B cell (primary cell): ENCODE results near the gene CHRM1. TPM values are rescaled to one million over a fixed set of nuclear protein-coding genes. Genes with fewer than 3 reads are reported as not detected.

ENCODE experiments used
- ATAC-seq: fragments of 200-7000 bp; cut with Tn5 transposase; one replicate; pipeline ENCODE4 v1.10.0; 2021; ENCODE audit warnings: low read depth, mild to moderate bottlenecking, moderate number of reproducible peaks, moderate library complexity
- CTCF ChIA-PET: fragments of 350-600 bp; sonication (Branson Sonifier 250); formaldehyde crosslinking; loops from one replicate; lab custom pipeline; 2021; ENCODE audit warnings: antibody characterized with exemption, inconsistent platforms; lab: Charles Lee
- POLR2A ChIA-PET: fragments of 350-600 bp; sonication (Branson Sonifier 250); formaldehyde crosslinking; loops from one replicate; lab custom pipeline; 2021; ENCODE audit warnings: antibody characterized with exemption; lab: Charles Lee
- DNase-seq: peaks from one replicate; pipeline ENCODE4 v3.0.0; 2013
- H2AFZ ChIP-seq: 2 replicates; pipeline ENCODE4 v1.6.1; 2012; ENCODE audit warnings: mild to moderate bottlenecking, low read depth, low read length; ENCODE audit not compliant: insufficient read depth, poor library complexity, severe bottlenecking
- H3K27ac ChIP-seq, 2 donors: 1 replicate in 1 of 2; 2 replicates in 1 of 2; pipeline ENCODE4 v1.5.1; 2012 to 2013; ENCODE audit warnings: low read length in 2 of 2, mild to moderate bottlenecking in 2 of 2, moderate library complexity in 1 of 2
- H3K27me3 ChIP-seq, 4 experiments: fragments of 200-600 bp in 1 of 4; sonication (generic) in 1 of 4; replicated peaks in 1 of 4; 1 replicate in 2 of 4; 2 replicates in 2 of 4; pipeline versions ENCODE4 v1.6.1 to v1.7.0; 2013 to 2016; ENCODE audit warnings: low read length in 3 of 4, mild to moderate bottlenecking in 2 of 4, mixed read lengths in 1 of 4, moderate library complexity in 1 of 4; ENCODE audit not compliant: insufficient read depth in 4 of 4, control insufficient read depth in 3 of 4; ENCODE audit errors: control extremely low read depth in 1 of 4
- H3K36me3 ChIP-seq, 2 experiments: replicated peaks in 1 of 2; 1 replicate in 1 of 2; 2 replicates in 1 of 2; pipeline versions ENCODE4 v1.6.1 to v1.7.1; 2013; ENCODE audit warnings: low read length in 1 of 2; ENCODE audit not compliant: insufficient read depth in 2 of 2, control insufficient read depth in 1 of 2; ENCODE audit errors: control extremely low read depth in 1 of 2, extremely low read depth in 1 of 2
- H3K4me1 ChIP-seq, 2 donors: fragments of 200-600 bp in 1 of 2; sonication (generic) in 1 of 2; 1 replicate in 1 of 2; 2 replicates in 1 of 2; pipeline versions ENCODE4 v1.5.1 to v1.6.1; 2013 to 2017; ENCODE audit warnings: low read length in 2 of 2; ENCODE audit not compliant: control insufficient read depth in 2 of 2, insufficient read depth in 2 of 2
- H3K4me2 ChIP-seq: replicated peaks from 2 replicates; pipeline ENCODE3; 2012; ENCODE audit warnings: mild to moderate bottlenecking, low read depth, low read length; ENCODE audit not compliant: poor library complexity, severe bottlenecking
- H3K4me3 ChIP-seq, 5 experiments: fragments of 200-600 bp in 1 of 5; sonication (generic) in 1 of 5; 1 replicate in 3 of 5; 2 replicates in 2 of 5; pipeline versions ENCODE4 v1.5.1 to v1.7.0; 2011 to 2016; ENCODE audit warnings: low read length in 4 of 5, mild to moderate bottlenecking in 4 of 5, low read depth in 2 of 5, control low read depth in 1 of 5, moderate library complexity in 1 of 5; ENCODE audit not compliant: insufficient read depth in 1 of 5; ENCODE audit errors: control extremely low read depth in 1 of 5, extremely low read depth in 1 of 5
- H3K79me2 ChIP-seq: fragments of 200-600 bp; sonication (generic); one replicate; pipeline ENCODE4 v1.6.0; 2016; ENCODE audit warnings: low read length; ENCODE audit not compliant: control insufficient read depth, insufficient read depth
- H3K9ac ChIP-seq: fragments of 200-600 bp; sonication (generic); 2 replicates; pipeline ENCODE4 v1.6.1; 2017; ENCODE audit warnings: mild to moderate bottlenecking, low read length, moderate library complexity
- H3K9me3 ChIP-seq, 3 donors: one replicate each; pipeline versions ENCODE4 v1.6.1 to v1.7.1; 2013; ENCODE audit warnings: low read length in 2 of 3; ENCODE audit not compliant: control insufficient read depth in 2 of 3, insufficient read depth in 1 of 3; ENCODE audit errors: control extremely low read depth in 1 of 3
- H4K20me1 ChIP-seq: 2 replicates; pipeline ENCODE4 v1.6.0; 2012; ENCODE audit warnings: mild to moderate bottlenecking, low read length; ENCODE audit not compliant: insufficient read depth, control insufficient read depth, poor library complexity, severe bottlenecking
- H3K27ac Mint-ChIP-seq: one replicate; pipeline ENCODE4 v1.8.0; 2021; ENCODE audit warnings: mixed read lengths
- H3K27me3 Mint-ChIP-seq: one replicate; pipeline ENCODE4 v1.8.0; 2021; ENCODE audit warnings: mixed read lengths
- H3K4me1 Mint-ChIP-seq: one replicate; pipeline ENCODE4 v1.8.0; 2021; ENCODE audit warnings: mixed read lengths
- H3K4me3 Mint-ChIP-seq: one replicate; pipeline ENCODE4 v1.8.0; 2021; ENCODE audit warnings: mixed read lengths
- H3K9me3 Mint-ChIP-seq: one replicate; pipeline ENCODE4 v1.8.0; 2022; ENCODE audit warnings: mixed read lengths; ENCODE audit not compliant: insufficient read depth
- EZH2 ChIP-seq: IDR thresholded peaks from 2 replicates; pipeline ENCODE4 v1.6.1; 2012; ENCODE audit warnings: borderline replicate concordance, low read depth, mild to moderate bottlenecking, moderate library complexity, low read length; ENCODE audit not compliant: insufficient read depth, poor library complexity, severe bottlenecking
- WGBS: methylation state at CpG from one replicate; pipeline ENCODE4 v1.1.5; 2013; ENCODE audit warnings: missing lambda C conversion rate; ENCODE audit not compliant: insufficient coverage; 5-methylcytosine and 5-hydroxymethylcytosine counted together
- intact Hi-C: fragments of 100-400 bp; cut with micrococcal nuclease; formaldehyde crosslinking; loops from one replicate; pipeline ENCODE4 v1.10.0; 2022
- polyA minus RNA-seq: library from RNA; depleted of rRNA, polyadenylated mRNA; stranded (reverse); fragments of >200 nt; gene quantifications from 2 replicates; pipeline ENCODE4 v1.2.3, GENCODE V29; 2012
- polyA plus RNA-seq: library from polyadenylated mRNA; depleted of rRNA; stranded (reverse); fragments of >200 nt; gene quantifications from 2 replicates; pipeline ENCODE4 v1.2.3, GENCODE V29; 2012
- total RNA-seq, 2 donors: library from RNA; stranded (reverse); fragments of 120-200 nt in 1 of 2; gene quantifications; 1 replicate in 1 of 2; 2 replicates in 1 of 2; pipeline versions ENCODE4 v1.2.3 to v1.2.4, GENCODE V29; 2013 to 2022
- TF ChIP-seq, protein P1 (sequence below): fragments of 200-600 bp; IDR thresholded peaks from one replicate; pipeline ENCODE4 v1.8.0; 2022; ENCODE audit warnings: antibody characterized with exemption, mild to moderate bottlenecking

CHRM1 gene, protein sequence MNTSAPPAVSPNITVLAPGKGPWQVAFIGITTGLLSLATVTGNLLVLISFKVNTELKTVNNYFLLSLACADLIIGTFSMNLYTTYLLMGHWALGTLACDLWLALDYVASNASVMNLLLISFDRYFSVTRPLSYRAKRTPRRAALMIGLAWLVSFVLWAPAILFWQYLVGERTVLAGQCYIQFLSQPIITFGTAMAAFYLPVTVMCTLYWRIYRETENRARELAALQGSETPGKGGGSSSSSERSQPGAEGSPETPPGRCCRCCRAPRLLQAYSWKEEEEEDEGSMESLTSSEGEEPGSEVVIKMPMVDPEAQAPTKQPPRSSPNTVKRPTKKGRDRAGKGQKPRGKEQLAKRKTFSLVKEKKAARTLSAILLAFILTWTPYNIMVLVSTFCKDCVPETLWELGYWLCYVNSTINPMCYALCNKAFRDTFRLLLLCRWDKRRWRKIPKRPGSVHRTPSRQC
- total RNA-seq (not detected in 2 replicates), polyA plus RNA-seq (not detected in 2 replicates), polyA minus RNA-seq (not detected in 2 replicates)
- not detected for total RNA-seq (2013)

DNA sequence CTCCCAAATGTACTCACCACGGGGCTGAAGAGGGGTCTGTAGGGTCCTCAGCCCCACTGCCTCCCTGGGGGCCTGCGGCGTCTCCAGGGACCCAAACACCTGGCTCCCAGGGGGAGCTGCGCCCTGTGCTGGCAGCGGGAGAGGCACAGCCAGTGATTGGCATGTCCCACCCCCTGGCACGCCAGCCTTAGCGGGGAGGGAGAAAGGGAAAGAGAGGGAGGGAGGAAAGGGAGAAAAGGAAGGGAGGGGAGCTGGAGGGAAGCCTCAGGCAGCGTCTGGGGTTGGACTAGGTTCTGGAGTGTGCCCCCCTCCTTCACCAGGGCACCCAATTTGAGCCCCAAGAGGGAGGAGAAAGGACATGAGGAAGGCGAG, at the start of gene CHRM1:
CHRM1 (minus strand) TSS at position 163 of the 372 bp plus-strand sequence. CDS start 10,263 bp downstream, outside the sequence.
- H2AFZ ChIP-seq: no peak within 1 kb of the TSS
- H3K4me1 Mint-ChIP-seq: peaks cover 26% of the 10 kb centered on the region
- H3K27ac ChIP-seq: no peak within 1 kb of the TSS
- H3K9me3 Mint-ChIP-seq: no peaks in the 10 kb centered on the region
- H3K4me3 Mint-ChIP-seq: no peak within 1 kb of the TSS
- 43% methylated on average over 6 of the region's 9 CpGs for WGBS
- ChIA-PET CTCF (interaction anchor here (1.5 kb wide), 1 partner anchor 14 kb away, joined by 3 read pairs; no protein-coding TSS in a partner anchor), POLR2A (no interaction called here)
- peaks cover 0 to 19% (median 0%) of the 10 kb centered on the region in 3 donors for H3K9me3 ChIP-seq
- H3K27me3 ChIP-seq: peaks cover 0 to 47% (median 22%) of the 10 kb centered on the region in 4 experiments
- no peak within 1 kb of the TSS for H3K4me3 ChIP-seq
- no peaks in the 10 kb centered on the region for H3K79me2 ChIP-seq
- H3K4me1 ChIP-seq: peaks cover 27 to 30% of the 10 kb centered on the region in 2 donors
- H3K27ac Mint-ChIP-seq: no peak within 1 kb of the TSS
- intact Hi-C loops: no loop called here
- H3K36me3 ChIP-seq: no peaks in the 10 kb centered on the region
- no peak within 1 kb of the TSS for H3K9ac ChIP-seq
- no peaks in the 10 kb centered on the region for H4K20me1 ChIP-seq
- no peak for DNase-seq
- H3K4me2 ChIP-seq: no peak within 1 kb of the TSS
- peaks cover 54% of the 10 kb centered on the region for H3K27me3 Mint-ChIP-seq
- no peak for ATAC-seq
- TF ChIP-seq, protein P1, sequence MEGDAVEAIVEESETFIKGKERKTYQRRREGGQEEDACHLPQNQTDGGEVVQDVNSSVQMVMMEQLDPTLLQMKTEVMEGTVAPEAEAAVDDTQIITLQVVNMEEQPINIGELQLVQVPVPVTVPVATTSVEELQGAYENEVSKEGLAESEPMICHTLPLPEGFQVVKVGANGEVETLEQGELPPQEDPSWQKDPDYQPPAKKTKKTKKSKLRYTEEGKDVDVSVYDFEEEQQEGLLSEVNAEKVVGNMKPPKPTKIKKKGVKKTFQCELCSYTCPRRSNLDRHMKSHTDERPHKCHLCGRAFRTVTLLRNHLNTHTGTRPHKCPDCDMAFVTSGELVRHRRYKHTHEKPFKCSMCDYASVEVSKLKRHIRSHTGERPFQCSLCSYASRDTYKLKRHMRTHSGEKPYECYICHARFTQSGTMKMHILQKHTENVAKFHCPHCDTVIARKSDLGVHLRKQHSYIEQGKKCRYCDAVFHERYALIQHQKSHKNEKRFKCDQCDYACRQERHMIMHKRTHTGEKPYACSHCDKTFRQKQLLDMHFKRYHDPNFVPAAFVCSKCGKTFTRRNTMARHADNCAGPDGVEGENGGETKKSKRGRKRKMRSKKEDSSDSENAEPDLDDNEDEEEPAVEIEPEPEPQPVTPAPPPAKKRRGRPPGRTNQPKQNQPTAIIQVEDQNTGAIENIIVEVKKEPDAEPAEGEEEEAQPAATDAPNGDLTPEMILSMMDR: no peak
- no peak for TF ChIP-seq EZH2

DNA sequence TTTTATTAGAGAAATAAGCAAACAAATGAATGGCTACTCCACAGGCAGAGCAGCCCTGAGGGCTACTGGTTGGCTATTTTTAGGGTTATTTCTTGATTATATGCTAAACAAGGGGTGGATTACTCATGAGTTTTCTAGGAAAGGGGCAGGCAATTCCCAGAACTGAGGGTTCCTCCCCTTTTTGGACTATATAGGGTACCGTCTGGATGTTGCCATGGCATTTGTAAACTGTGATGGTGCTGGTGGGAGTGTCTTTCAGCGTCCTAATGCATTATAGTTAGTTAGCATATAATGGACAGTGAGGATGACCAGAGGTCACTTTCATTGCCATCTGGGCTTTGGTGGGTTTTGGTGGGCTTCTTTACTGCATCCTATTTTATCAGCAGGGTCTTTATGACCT, 44.4 kb upstream of the CHRM1 start:
- peaks cover 40% of the 10 kb centered on the region for H3K27me3 Mint-ChIP-seq
- 80% methylated on average over 1 of the region's 2 CpGs for WGBS
- Histone ChIP-seq H3K27me3 (peaks cover 0 to 3% (median 1%) of the 10 kb centered on the region in 4 experiments), H3K9ac (no peak overlapping the region), H3K4me2 (no peak overlapping the region), H3K36me3 (no peaks in the 10 kb centered on the region), H3K4me1 (no peaks in the 10 kb centered on the region), H3K27ac (no peak overlapping the region), H3K9me3 (no peaks in the 10 kb centered on the region), H3K4me3 (no peak overlapping the region), H2AFZ (no peak overlapping the region), H3K79me2 (no peaks in the 10 kb centered on the region), H4K20me1 (no peaks in the 10 kb centered on the region)
- ATAC-seq: no peak
- H3K9me3 Mint-ChIP-seq: no peaks in the 10 kb centered on the region
- ChIA-PET POLR2A (no interaction called here), CTCF (no interaction called here)
- no peak overlapping the region for H3K4me3 Mint-ChIP-seq
- TF ChIP-seq, protein P1: no peak
- no peak for TF ChIP-seq EZH2
- H3K4me1 Mint-ChIP-seq: no peaks in the 10 kb centered on the region
- DNase-seq: no peak
- no peak overlapping the region for H3K27ac Mint-ChIP-seq
- intact Hi-C loops: no loop called here
